NCI-H345 treated with DMSO at 0.1 percent for 48 hours (cell line): Measurements from ENCODE around the gene KCTD15.

ENCODE experiments used
- DNase-seq: peaks from one replicate; lab custom pipeline; 2025; ENCODE audit not compliant: unreplicated experiment; lab: John Stamatoyannopoulos, UW

KCTD15 gene

DNA sequence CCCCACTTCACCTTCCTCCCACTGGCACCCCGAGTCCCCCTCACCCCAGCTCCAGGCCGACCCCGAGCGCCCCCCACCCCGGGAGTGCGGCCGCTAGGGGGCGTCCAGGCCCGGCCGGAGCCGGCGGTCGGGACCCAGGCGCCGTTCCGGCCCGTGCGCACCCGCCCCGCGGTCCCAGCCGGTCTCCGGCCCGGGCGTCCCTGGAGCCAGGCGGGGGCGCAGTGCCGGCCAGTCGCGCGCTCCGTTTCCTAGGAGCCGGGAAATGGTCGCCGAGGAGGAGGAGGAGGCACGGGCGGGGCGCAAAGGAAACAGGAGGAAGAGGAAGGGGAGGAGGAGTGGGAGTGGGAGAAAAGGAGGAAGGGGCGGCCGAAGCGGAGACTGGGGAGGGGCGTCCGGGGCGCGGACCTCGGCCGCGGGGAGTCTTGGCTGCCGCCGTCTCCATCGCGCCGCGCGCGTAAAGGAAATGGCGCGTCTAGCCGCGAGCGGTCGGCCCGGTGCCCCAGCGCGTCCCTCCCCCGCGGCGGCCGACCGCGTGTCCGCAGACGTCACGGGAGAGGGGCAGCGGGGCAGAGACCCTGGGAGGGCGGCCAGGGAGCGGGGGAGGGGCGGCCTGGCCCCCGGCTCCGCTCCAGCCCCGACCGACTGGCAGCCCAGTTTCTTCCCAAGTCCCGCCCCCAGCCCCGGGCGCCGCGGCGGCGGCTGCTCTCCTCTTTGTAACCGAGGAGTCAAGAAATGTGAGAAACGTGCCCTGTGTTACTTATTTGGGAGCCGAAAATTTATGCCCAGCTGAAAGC lies 1.1 kb upstream of the KCTD15 start:
- no peak for DNase-seq

DNA sequence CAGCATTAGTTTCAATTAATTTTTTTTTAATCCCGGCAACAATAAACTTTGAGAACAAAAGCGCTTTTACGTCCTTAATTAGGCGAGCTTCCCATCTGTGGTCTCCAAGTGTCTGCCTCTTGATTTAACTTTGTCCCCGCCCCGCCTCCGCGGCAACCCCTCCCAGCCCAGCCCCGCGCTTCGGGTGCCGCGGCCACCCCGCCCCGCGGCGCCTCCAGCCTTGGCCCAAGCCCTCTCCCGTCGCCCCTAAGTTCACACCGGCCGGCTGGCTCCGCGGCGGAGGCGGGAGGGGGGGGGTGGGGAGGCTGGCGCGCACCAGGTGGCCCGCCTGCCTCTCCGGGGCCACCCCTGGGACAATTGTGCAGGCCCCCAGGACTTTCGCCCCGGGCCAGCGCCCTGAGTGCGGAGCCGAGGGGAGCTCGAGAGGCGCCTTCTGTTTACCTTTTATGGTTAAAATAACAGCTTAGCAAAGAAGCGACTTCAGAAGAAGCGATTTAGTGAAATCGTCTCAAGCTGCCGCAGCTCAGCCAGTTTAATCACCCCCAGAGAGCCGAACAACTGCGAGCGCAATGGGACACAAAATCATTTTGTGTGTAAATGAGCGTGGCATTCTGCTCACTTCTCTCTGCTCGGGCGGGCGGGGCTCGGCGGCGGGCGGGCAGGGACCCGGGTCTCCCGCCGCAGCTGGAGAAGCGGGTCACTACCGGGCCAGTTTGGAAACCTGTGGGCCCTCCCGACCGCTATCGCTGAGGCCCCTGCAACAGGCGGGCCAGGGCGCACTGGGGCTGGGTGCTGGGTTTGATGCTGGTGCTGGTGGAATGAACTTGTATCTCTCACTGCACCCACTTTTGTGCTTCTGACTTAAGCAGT lies 1.4 kb downstream of the KCTD15 start:
- DNase-seq, result no peak

DNA sequence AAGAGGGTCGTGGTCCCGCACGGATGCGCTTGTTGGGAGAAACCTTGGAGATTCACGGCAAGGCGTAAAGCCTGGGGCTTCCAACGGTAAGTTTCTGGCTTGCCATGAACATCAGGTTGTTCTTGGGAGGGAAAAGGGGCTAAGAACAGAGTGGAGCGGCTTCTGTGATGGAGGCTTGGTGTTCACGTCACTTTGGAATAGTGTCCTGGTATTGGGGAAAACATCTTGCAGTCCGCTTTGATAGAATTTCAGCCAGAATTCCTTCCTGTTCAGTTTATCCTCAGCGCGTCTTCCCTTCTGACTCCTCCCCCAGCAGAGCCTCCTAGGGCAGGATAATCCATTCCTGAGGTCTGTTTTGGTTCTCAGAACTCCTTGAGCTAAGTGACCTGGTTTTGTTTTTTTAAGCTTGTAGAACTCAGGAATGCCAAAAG lies 2.0 kb downstream of the KCTD15 start:
- no peak for DNase-seq

DNA sequence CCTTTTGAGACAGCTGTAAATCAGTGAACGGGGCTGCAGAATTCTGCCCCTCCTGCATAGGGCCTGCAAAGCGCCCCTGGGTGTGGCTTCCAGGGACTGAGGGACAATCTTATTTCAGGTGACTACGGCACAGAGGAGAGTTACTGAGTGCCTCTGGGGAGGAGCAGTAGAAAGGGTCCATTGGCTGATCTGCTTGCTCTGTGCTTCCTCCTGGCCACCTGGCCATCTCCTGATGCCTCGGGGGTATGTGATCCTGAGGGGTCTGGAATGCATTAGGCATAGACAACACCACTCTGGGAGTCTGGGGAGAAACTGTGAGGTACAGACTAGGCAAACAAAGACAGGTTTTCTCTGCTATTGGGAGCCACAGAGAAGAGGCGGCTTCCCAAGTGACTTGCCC lies 2.8 kb downstream of the KCTD15 start:
- no peak for DNase-seq

DNA sequence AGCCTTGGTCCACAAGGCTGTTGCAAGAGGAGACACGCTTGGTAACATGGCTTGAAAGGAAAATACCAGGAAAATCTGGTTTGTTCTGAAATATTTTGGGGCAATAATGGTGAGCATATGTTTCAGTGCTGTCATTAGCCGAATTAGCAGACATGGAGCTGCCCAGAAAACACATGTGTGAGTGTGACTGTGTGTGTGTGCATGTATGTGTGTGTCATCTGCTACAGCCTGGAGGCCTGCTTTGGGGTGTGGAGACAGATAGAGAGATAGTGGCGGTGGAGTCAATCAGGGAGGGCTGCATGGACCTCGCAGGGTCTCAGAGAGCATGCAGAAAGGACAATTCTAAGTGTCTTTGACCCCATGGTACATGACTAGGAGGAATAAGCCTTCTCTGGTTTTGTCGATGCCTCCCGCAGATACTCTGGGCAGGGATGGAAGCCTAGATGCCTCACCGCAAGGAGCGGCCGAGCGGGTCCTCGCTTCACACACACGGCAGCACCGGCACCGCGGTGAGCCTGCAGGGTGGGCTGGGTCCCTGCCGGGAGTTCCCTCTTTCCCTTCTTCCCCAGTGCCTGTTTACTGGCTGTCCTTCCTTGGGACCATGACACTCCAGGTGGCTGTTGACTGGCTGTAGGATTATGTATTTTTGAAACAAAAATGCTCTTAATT lies 3.5 kb downstream of the KCTD15 start:
- DNase-seq, result no peak

DNA sequence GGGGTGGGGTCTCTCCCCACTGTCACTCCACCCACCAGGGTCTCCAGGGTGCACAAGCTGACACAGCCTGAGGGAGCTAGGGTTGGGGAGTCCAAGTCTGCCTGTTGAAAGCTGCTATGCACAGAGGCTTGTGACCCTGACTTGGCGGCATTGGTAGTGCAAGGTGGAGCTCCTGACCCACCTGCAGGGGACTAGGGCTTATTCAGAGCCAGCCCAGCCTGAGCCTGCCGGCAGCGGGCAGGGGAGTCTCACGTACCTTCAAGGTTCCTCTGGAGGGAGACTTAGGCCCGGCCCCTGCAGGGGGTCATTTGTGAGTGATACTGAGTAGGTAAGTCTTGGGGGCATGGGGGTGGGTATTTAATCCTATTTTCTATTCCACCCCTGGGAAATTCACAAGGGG lies 4.7 kb downstream of the KCTD15 start:
- DNase-seq, result no peak

DNA sequence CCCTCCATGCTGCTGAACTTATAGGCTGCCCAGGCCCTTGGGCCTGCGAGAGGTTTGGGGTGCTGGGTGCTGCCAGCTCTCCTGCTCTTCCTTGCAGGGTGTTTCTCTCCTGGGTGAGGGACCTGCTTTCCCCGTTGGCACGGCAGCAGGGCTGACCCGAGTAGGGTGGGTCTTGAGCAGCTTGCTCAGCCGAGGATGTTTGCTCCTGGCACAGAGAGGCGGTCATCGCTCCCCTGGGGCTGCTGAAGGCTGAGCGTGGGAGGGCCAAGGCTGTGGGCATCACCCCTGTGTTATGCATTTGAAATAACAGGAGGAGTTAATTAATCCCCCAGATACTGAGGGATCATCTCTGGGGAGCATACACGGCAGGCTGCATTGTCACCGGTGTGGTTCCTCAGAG lies 5.3 kb downstream of the KCTD15 start:
- DNase-seq, result no peak

DNA sequence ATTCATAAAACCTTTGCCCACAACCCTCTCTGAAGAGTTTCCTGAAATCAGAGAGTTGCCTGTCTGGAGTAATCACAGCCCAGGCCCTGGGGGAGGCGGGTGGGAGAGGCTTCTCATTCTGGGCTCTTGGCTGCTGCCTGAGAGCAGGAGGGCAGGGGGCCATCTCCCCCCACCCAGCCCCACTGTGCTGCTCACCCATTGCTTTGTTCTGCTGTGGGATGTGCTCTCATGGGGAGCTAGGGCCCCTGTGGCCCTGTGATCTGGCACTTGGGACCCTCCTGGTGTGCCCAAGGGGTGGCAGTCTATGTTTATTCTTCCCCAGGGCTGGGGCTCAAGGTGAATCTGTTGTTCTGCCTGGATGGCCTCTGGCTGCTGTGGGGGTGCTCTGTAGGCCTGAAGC lies 6.1 kb downstream of the KCTD15 start:
- DNase-seq, result no peak

DNA sequence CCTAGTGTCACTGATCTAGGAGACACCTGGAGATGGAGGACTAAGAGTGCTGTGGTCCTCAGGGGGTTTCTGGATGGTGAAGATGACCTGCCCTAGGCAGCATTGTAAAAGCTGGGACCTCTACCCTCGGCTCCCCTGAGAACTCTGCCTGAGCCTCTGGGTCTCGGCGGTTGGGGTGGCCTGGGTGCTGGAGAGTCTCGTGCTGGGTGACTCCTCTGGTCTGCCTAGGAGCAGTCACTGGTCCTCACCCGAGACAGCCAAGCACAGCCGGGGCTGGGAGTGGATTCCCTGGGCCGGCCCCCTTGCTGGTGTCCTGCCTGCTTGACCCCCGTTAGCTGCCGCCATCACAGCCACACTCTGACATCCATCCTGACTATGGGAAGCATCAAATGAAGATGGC lies 6.7 kb downstream of the KCTD15 start:
- DNase-seq, result no peak

DNA sequence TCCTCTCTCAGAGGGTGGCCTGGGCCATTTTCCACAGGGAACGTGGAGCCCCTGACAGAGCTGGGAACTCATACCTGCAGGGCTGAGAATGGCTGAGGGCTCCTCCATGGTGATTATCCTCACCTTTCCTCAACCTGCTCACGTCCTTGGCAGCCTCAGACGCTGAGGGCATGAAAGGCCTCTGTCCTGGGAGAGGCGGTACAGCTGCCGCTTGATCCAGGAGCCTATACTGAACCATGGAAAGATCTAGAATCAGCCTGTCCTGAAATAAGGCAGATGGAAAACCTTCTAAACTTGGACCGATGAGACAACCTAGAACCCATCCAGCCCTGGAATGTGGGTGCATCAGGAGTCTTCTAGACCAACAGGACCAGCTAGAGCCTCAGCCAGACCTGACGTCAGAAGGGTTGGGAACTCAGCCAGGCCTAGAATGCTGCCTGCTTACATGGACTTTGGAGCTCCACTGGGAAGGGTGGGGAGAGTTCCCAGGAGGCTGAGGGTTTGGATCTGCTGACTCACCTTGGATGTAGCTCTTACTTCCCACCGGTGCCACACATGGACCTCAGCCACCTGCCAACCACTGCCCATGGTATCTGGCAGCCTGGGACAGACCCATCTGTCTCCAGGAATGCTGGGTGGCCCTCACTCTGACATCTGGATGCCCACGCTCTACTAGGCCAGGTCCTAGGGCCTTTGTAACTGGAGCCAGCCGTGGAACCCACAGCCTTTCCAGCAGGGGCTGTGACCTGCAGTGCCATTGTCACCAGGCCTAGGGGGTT lies 7.5 kb downstream of the KCTD15 start:
- DNase-seq, result no peak

DNA sequence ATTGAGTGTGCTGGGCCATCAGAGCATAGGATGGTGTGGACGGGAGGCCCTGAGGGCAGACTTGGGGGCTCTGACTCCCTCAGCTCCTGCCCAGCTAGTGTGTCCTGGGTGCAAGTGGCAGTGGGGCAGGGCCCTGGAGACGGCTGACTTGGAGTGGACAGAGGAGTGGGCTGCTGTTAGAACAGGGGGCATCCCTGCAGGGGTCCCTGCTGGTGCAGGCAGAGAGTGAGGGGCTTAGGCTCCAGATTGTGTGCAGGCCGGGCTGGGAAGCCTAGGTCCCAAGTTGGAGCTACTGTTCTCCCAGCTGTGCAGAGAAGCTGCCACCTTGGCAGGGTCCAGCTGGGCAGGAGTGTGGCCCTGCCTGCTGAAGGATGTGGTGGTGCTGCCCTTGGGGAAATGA lies 8.6 kb downstream of the KCTD15 start:
- no peak for DNase-seq

DNA sequence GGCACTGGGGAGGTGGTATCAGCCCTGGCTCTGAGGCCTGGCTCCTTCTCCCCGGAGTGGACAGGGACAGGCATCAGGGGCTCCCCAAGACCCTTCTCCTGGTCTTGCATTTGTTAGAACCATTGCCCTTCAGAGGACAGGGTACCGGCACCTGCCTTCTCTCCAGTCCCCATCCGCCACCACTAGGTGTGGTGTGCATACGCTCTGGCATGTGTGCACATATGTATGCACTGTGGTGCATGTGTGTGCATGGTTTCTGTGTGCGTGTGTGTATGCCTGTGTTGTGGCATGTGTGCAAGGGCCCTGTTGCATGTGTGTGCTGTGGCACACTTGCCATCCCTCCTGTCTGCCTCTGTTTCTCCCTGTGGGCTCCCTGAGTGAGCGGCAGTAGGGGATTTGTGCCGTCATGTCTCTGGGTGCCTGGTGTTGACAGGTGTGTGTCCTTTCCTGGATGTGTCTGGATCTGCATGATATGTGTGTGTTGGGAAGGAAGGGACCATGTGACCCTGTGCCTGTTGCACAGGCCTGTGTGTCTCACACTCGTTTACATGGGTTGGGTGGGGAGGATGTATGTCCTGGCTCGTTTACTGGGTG lies 9.3 kb downstream of the KCTD15 start:
- no peak for DNase-seq

DNA sequence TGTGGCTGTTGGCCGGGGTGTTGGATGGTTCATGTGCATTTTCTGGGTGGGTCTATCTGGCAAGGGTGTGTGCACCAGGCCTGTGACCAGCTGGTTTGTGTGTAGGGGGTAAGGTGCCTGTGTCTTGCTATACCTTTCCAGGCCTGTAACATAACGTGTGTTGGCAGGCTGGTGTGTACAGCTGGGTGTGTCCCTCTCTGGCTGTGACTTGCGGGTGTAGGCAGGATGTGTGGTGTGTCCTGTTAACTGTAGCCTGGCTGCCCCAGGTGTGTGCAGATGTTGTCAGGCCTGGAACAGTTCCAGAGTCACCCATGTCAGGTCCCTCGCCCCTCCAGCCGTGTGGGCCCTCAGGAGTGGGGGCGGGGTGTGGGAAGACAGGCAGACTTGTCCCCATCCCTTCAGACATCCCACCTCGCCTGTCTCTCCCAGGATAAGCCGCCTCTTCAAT lies 9.8 kb downstream of the KCTD15 start:
- no peak for DNase-seq

DNA sequence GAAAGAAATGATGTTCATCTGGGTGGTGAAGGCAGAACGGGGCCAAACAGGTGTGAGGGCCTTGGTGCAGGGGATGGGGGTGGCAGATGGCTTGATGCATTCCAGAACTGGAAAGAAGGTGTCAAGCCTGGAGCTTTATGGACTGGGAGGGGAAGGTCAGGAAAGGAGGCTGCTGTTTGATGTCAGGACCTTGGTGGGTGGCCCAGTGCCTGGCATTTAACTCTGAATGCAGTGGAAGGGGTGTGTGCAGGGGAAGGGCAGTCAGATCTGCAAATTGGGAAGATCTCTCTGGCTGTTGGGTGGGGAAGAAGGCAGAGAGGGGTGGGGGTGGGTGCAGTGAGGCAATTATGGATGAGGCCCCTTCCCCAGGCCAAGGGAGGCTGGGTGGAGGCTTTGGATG lies 11.7 kb downstream of the KCTD15 start:
- DNase-seq, result no peak

DNA sequence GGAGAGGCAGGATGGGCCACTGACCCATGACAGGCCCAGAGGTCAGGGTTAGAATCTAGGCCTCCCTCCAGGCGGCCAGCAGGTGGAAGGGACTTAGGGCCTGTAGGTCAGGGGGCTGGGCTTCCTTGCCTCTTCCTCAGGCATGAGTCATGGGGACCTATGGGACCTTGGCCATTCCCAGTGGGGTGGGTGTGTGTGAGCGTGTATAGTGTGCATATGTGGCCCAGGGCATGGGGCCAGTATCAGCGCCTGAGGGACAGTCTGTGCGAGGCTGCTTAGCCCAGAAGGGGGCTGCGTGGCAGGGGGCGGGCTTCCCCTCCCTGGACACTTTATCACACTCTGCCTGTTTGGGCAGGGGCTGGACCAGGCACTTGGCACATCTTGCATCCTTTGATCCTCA lies 13.3 kb downstream of the KCTD15 start:
- no peak for DNase-seq

DNA sequence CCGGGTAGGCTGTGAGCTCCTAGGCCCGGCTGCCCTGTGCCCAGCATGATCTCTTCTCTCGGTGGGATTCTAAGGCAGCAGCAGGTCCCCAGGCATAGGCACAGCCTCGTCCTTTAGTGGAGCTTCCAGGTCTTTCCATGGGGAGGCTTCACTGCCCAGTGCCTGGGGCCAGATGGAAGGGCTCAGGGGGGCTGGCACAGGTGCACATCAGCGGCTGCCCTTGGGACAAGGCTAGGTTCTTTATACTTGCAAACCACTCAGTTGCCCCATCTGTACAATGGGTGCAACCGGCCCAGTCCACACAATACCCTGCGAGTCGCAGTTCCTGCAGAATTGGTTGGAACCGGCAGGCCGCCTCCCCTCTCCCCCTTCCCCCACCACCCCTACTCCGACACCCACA lies 14.2 kb downstream of the KCTD15 start:
- DNase-seq, result no peak

DNA sequence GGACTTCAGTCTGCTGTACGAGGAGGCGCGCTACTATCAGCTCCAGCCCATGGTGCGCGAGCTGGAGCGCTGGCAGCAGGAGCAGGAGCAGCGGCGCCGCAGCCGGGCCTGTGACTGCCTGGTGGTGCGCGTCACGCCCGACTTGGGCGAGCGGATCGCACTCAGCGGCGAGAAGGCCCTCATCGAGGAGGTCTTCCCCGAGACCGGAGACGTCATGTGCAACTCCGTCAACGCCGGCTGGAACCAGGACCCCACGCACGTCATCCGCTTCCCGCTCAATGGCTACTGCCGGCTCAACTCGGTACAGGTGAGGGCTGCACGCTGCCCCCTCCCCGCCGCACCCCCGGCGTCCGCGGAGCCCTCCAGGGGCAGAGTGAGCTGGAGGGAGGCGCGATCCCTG lies 14.6 kb downstream of the KCTD15 start:
- no peak for DNase-seq

DNA sequence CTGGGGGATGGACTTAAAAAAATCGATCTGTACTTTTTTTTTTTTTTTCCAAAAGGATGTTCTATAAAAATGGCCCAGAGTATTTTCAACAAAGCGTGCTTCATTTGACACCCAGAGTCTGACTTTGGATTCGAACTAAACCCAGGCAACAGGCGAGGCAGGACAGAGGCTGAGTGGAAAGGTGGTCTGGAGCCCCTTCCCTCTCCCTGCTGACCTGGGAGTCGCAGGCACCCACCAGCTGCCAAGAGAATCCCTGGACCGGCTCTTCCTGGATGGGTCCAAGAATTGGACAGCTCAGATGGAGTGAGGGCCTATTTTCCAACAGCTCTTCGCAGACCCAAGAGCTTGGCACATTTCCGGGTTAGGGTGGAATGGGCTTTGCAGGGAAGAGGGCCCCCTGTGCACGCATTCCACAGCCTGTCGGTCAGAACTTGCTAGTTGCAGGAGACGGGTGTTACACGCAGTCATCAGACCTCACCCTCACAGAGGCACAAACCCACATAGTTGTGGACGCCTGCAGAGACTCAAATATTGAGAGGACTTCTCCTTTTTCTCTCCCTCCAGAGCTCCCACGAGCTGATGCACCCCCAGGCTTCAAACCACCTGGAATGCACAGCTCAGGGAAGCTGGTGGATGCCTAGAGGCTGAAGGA lies 15.2 kb downstream of the KCTD15 start:
- no peak for DNase-seq

DNA sequence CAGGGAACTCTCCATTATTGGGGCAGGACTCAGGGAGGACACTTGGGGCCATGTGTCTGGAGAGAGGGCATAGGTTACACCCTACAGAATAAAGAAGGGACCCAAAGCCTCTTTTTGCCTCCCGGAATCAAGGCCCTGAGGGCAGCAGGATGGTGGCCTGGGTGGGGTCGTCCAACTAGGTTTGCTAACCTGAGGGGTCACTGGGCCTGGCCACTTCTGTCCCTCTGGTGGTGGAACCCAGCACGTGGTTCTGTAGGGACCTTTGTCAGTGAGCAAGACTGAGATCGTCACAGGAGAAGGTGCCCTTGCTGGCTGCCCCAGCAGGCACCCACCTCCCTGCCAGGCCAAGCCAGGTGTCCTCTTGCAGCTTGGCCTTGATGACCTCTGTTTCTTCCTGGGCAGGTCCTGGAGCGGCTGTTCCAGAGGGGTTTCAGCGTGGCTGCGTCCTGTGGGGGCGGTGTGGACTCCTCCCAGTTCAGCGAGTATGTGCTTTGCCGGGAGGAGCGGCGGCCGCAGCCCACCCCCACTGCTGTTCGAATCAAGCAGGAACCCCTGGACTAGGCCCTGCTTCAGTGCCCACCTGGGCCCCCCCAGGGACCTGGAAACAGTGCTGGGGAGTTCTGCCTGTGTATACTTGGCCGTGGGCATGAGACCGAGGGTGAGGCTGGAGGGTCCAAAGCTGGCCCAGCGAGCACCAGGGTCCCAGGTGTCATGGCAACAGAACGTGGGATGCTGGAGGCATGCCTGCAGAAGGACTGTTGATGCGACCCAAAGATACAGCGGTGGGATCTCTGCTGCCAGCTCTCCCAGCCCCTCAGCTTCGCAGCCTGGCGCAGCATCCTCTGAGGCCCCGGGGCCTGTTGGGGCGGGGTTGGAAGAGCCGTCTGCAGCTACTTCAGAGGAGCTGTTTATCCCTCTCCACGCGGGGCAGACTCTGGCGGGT lies 16.0 kb downstream of the KCTD15 start:
- DNase-seq, result no peak
